ENCODE results near the gene DNAJC17.

The DNAJC17 gene

GRCh38 chr15:40796041-40796440 lies 11.2 kb downstream of the DNAJC17 start:
- no peak overlapping the region for H3K4me3 ChIP-seq
- H3K27ac ChIP-seq, result no peak overlapping the region
- no peak overlapping the region for H3K4me2 ChIP-seq
- H3K9ac ChIP-seq, result no peak overlapping the region
- TF ChIP-seq Cebpa-rat (IDR thresholded peaks at IDR 0.05), result no peak
- H3K36me3 ChIP-seq, result peaks cover 25% of the 10 kb centered on the region; the same call in 1 of the 2 replicates
- H3K27me3 ChIP-seq, result no peaks in the 10 kb centered on the region
- H3K9me3 ChIP-seq, result no peaks in the 10 kb centered on the region
- H3K4me1 ChIP-seq, result peaks cover 23% of the 10 kb centered on the region; the same call in 1 of the 2 replicates
- H4K20me1 ChIP-seq, result no peaks in the 10 kb centered on the region

- peaks cover 33% of the 10 kb centered on the region for H3K4me1 ChIP-seq
- no peaks in the 10 kb centered on the region for H3K27me3 ChIP-seq
- no peak overlapping the region for H3K4me3 ChIP-seq
- TF ChIP-seq Cebpa-rat (IDR thresholded peaks at IDR 0.05), result no peak
- H3K9me3 ChIP-seq, result no peaks in the 10 kb centered on the region
- H4K20me1 ChIP-seq, result peaks cover 8% of the 10 kb centered on the region
- no peak overlapping the region for H3K4me2 ChIP-seq
- H3K27ac ChIP-seq, result no peak overlapping the region
- peaks cover 26% of the 10 kb centered on the region; the same call in 1 of the 2 replicates for H3K36me3 ChIP-seq
- H3K9ac ChIP-seq, result no peak overlapping the region
These were observed 13.9 kb downstream of the DNAJC17 start for GRCh38 chr15:40793216-40793989.

GRCh38 chr15:40792394-40792793 lies 14.9 kb downstream of the DNAJC17 start:
- no peak for TF ChIP-seq Cebpa-rat (IDR thresholded peaks at IDR 0.05)
- Histone ChIP-seq H3K4me2 (no peak overlapping the region), H3K36me3 (peaks cover 25% of the 10 kb centered on the region; the same call in 1 of the 2 replicates), H3K4me3 (no peak overlapping the region), H3K9me3 (no peaks in the 10 kb centered on the region), H4K20me1 (peaks cover 18% of the 10 kb centered on the region), H3K27me3 (no peaks in the 10 kb centered on the region), H3K4me1 (peaks cover 38% of the 10 kb centered on the region), H3K27ac (no peak overlapping the region), H3K9ac (no peak overlapping the region)

- no peaks in the 10 kb centered on the region for H3K9me3 ChIP-seq
- H3K4me3 ChIP-seq, result no peak overlapping the region
- peaks cover 47% of the 10 kb centered on the region for H3K4me1 ChIP-seq
- H3K36me3 ChIP-seq, result peaks cover 25% of the 10 kb centered on the region; the same call in 1 of the 2 replicates
- H3K27me3 ChIP-seq, result no peaks in the 10 kb centered on the region
- no peak for TF ChIP-seq Cebpa-rat (IDR thresholded peaks at IDR 0.05)
- no peak overlapping the region for H3K27ac ChIP-seq
- no peak overlapping the region for H3K9ac ChIP-seq
- peaks cover 35% of the 10 kb centered on the region for H4K20me1 ChIP-seq
- H3K4me2 ChIP-seq, result no peak overlapping the region
These were observed 16.6 kb downstream of the DNAJC17 start for GRCh38 chr15:40790718-40791117.

GRCh38 chr15:40789999-40790398 lies 17.3 kb downstream of the DNAJC17 start:
- H3K4me1 ChIP-seq, result peaks cover 39% of the 10 kb centered on the region
- no peak overlapping the region for H3K4me2 ChIP-seq
- no peak overlapping the region for H3K27ac ChIP-seq
- peaks cover 42% of the 10 kb centered on the region for H4K20me1 ChIP-seq
- no peaks in the 10 kb centered on the region for H3K9me3 ChIP-seq
- H3K27me3 ChIP-seq, result no peaks in the 10 kb centered on the region
- no peak for TF ChIP-seq Cebpa-rat (IDR thresholded peaks at IDR 0.05)
- no peak overlapping the region for H3K4me3 ChIP-seq
- H3K36me3 ChIP-seq, result peaks cover 25% of the 10 kb centered on the region; the same call in 1 of the 2 replicates
- H3K9ac ChIP-seq, result no peak overlapping the region

- no peak for TF ChIP-seq Cebpa-rat (IDR thresholded peaks at IDR 0.05)
- Histone ChIP-seq H4K20me1 (peaks cover 46% of the 10 kb centered on the region), H3K9ac (peak overlapping the region; percentile 28; the same call in 1 of the 2 replicates), H3K4me3 (no peak overlapping the region), H3K36me3 (peaks cover 30% of the 10 kb centered on the region), H3K4me2 (peak overlapping the region; percentile 39), H3K27me3 (no peaks in the 10 kb centered on the region), H3K9me3 (no peaks in the 10 kb centered on the region), H3K4me1 (peaks cover 37% of the 10 kb centered on the region), H3K27ac (0 out of 2 replicates have a peak overlapping the region, but pooled peaks have one; percentile 31)
These were observed 18.2 kb downstream of the DNAJC17 start for GRCh38 chr15:40789119-40789518.

GRCh38 chr15:40787991-40788390 lies 19.3 kb downstream of the DNAJC17 start:
- no peaks in the 10 kb centered on the region for H3K27me3 ChIP-seq
- no peaks in the 10 kb centered on the region for H3K9me3 ChIP-seq
- H3K36me3 ChIP-seq, result peaks cover 24% of the 10 kb centered on the region; the same call in 1 of the 2 replicates
- peaks cover 52% of the 10 kb centered on the region for H4K20me1 ChIP-seq
- H3K27ac ChIP-seq, result no peak overlapping the region
- TF ChIP-seq Cebpa-rat (IDR thresholded peaks at IDR 0.05), result no peak
- H3K4me2 ChIP-seq, result peak overlapping the region; percentile 75
- peaks cover 37% of the 10 kb centered on the region for H3K4me1 ChIP-seq
- no peak overlapping the region; the same call in 1 of the 2 replicates for H3K9ac ChIP-seq
- no peak overlapping the region for H3K4me3 ChIP-seq

- Histone ChIP-seq H3K4me2 (peak overlapping the region; percentile 75), H3K4me1 (peaks cover 37% of the 10 kb centered on the region), H3K27me3 (no peaks in the 10 kb centered on the region), H3K36me3 (peaks cover 21% of the 10 kb centered on the region; the same call in 1 of the 2 replicates), H3K4me3 (no peak overlapping the region), H4K20me1 (peaks cover 56% of the 10 kb centered on the region), H3K9ac (0 out of 2 replicates have a peak overlapping the region, but pooled peaks have one; percentile 6), H3K9me3 (no peaks in the 10 kb centered on the region), H3K27ac (0 out of 2 replicates have a peak overlapping the region, but pooled peaks have one; percentile 20)
- 0 out of 2 replicates have a peak, but pooled peaks have one; percentile 33 for TF ChIP-seq Cebpa-rat (IDR thresholded peaks at IDR 0.05)
These were observed 19.9 kb downstream of the DNAJC17 start for GRCh38 chr15:40787344-40787841.

- Histone ChIP-seq H3K9ac (no peak overlapping the region), H3K4me1 (peaks cover 37% of the 10 kb centered on the region), H3K4me2 (no peak overlapping the region), H3K27ac (no peak overlapping the region), H3K27me3 (no peaks in the 10 kb centered on the region), H3K36me3 (peaks cover 10% of the 10 kb centered on the region; the same call in 1 of the 2 replicates), H4K20me1 (peaks cover 62% of the 10 kb centered on the region), H3K9me3 (no peaks in the 10 kb centered on the region), H3K4me3 (no peak overlapping the region)
- no peak for TF ChIP-seq Cebpa-rat (IDR thresholded peaks at IDR 0.05)
These were observed 21.5 kb downstream of the DNAJC17 start for GRCh38 chr15:40785814-40786213.

GRCh38 chr15:40785164-40785563 lies 22.1 kb downstream of the DNAJC17 start:
- Histone ChIP-seq H3K27me3 (no peaks in the 10 kb centered on the region), H4K20me1 (peaks cover 62% of the 10 kb centered on the region), H3K27ac (no peak overlapping the region), H3K9me3 (no peaks in the 10 kb centered on the region), H3K4me2 (no peak overlapping the region), H3K9ac (no peak overlapping the region), H3K4me3 (no peak overlapping the region), H3K4me1 (peaks cover 37% of the 10 kb centered on the region), H3K36me3 (peaks cover 6% of the 10 kb centered on the region)
- no peak for TF ChIP-seq Cebpa-rat (IDR thresholded peaks at IDR 0.05)
